Cortex of kidney (tissue), 1 donor: ENCODE data around the gene CAPRIN1.
"Not testable (repeated sequence)": the region's sequence is repeated elsewhere in the genome, so short reads cannot be mapped to it uniquely, and the experiment has no call there.

ENCODE experiments used
- DNase-seq: peaks from one replicate; lab custom pipeline; 2025; lab: John Stamatoyannopoulos, UW

CAPRIN1 gene

DNA sequence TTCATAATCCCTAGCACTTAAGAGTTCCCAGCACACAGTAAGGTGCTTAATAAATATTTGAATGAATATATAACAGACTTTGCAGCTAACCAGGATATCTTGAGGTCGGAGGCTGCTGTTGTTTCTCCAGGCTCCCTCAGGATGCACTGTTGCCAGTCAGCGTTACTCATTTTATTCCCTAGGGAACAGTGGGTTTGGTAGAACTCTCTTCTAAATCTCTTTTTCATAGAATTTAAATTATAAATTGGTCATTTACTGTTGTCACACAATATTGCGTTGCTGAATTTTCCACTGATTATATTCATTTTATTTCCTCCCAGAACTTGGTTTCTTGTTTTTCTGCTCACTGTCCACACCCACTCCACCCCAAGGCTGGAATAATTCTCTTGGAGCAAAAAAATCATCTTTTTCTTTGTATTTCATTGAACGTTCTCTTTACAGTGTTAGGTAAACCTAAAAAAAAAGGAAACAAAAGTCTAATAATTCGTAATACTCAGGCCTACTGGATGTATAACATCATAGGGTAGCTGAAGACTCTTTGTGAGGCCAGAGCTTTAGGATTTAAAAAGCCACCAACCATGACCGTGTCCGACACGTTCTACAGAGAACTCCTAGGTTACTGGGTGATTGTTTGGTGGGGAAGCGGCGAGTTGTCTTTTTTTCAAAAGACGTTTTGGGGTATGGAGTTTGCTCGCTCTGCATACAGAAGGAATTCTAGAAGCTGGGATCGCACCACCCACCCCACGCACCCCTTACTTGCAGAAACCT is 766 bp upstream of the CAPRIN1 start:
- no peak for DNase-seq

DNA sequence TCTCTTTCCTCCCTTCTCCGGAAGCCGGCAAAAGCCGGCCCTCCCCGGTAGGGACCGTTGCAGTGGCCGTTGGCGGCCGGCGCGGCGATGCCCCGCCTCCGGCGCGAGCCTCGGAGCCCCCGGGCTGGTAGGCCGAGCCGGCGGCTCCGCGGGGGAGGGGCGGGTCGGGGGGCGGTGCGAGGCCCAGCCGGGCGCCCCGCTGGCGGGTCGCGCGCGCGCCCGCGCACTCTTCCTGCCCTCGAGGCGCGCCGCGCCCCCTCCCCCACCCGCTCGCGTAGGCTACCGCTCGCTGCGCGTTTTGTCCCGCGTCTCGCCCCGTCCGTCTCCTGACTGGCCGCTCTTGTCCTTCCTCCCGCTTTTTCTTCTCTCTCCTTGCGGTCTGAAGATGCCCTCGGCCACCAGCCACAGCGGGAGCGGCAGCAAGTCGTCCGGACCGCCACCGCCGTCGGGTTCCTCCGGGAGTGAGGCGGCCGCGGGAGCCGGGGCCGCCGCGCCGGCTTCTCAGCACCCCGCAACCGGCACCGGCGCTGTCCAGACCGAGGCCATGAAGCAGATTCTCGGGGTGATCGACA is 591 bp downstream of the CAPRIN1 start:
- DNase-seq = peak; percentile 15

DNA sequence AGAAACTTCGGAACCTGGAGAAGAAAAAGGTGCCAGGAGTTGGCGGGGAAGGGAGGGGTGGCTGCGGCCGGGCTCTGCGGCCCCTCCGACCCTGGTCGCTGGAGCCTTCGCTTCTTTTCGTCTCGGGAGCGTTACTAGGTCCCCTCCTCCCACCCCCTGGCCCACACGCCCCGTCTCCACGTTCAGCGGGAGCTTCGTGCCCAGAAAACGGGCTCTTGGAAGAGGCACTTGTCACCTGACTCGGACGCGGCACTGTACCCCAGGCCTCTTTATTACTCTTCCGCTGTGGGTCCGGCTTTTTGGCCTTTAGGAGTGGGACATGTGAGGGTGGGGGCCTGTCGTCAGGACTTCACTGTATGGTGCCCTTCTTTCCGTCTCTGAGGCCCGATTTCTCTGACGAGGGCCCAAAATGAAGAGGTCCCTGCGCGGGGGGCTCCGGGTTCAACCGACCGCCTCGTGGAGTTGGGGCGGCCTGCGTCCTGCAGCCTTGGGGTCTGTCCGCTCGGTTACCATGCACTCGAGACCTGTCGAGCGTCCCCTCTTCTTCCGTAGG is 1.2 kb downstream of the CAPRIN1 start:
- no peak for DNase-seq

DNA sequence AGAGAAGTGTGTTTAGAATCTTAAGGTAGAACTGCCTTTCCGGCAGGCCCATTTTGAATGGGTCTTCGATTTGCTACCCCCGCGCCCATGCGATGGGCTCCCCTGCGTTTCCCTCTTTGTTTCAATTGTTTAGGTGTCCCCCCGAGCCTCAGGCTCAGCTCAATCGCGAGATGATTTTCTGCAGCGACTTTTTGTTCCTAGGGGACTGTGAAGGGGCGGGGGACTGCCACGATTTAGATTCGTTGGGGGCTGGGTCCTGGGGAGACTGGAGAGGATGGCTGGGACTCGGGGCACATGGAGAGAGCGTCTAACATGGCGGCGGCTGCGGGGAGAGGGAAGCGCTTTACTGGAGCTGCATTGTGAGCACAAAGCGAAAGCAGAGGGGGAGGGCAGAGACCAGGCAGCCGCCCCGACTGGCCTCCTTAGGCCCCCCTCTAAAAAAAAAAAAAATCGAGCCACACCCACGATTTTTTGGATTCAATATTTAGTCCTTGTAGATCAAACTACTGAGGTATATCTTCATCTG is 1.7 kb downstream of the CAPRIN1 start:
- no peak for DNase-seq

DNA sequence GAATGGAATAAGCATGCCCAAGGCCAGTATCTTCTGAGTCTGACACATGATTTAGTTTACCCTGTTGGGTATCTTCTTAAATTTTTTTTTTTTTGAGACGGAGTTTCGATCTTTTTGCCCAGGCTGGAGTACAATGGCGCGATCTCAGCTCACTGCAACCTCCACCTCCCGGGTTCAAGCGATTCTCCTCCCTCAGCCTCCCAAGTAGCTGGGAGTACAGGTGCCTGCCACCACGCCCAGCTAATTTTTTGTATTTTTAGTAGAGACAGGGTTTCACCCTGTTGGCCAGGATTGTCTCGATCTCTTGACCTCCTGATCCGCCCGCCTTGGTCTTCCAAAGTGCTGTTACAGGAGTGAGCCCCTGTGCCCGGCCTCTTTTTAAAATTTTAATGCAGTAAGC is 2.8 kb downstream of the CAPRIN1 start:
- not testable (repeated sequence) for DNase-seq

DNA sequence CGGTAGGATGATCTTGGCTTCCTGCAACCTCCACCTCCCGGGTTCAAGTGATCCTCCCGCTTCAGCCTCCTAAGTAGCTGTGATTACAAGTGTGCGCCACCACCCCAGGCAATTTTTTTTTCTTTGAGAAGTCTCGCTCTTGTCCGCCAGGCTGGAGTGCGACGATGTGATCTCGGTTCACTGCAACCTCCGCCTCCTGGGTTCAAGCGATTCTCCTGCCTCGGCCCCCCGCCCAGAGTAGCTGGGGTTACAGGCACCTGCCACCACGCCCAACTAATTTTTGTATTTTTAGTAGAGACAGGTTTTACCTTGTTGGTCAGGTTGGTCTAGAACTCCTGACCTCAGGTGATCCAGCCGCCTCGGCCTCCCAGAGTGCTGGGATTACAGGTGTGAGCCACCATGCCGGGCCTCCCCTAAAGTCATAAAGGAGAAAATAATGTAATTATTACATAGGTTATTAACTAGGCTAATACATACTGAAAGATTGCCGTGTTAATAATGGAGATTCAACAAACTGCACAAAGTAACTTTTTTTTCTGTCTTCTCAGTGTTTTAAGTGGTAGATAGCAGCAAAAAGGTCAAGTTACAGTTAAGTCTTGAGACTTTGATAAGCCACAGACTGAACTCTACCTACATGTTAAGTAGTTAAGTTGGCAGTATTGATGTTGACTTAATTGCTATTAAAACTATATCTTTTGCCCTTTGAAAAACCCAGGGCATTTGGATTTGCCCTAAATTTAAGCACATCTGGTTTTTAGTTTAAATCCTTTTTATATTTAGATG is 3.9 kb downstream of the CAPRIN1 start:
- DNase-seq = no peak

DNA sequence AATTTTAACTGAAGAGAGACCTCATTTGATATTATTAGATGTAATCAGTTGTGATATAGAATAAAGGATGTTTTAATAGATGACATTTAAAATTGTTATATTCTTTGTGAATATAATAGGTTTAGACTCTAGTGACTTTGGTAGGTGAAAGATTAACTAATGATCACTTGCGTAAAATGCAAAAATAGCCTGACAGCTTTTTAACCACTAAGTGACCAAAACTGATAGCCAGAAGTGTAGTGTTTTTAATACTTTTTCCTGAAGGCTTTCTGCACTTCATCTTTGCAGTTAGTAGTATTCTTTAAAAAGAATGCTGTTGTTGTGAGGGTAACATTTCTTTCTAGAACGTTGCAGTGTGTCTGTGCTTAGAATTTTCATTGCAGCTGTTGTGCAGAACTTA is 5.1 kb downstream of the CAPRIN1 start:
- DNase-seq = no peak

DNA sequence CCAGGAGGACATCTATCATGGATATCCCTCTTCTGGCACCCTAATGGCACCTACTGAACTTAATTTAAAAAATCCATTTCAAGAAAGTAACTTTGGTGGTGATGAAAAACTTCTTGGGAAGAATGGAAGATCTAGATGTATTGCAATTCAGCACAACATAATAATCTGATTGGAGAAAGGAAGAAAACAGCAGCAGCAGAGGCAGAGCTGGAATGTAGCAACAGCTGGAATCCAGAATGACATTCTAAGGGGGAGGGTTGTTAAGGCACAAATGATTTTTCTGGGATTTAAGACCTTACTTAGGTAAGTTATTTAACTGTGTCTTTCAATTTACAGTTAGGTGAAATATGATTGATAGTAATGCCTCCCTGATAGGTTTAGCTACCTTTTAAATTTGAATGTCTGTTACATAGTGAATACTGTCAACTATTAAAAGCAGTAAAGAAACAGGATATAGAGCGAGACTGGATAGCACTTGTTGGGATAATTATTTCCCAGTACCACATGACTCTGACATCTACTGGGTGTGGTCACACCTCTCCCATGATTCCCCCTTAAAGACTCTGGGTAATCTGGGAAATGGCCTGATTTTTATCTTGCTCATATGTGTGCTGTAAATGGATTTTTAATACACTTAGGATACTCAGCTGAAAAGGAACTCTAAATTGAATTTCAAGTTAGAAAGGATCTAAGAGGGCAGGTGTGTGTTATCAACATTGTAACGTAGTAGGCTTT is 11.7 kb downstream of the CAPRIN1 start:
- DNase-seq = no peak

DNA sequence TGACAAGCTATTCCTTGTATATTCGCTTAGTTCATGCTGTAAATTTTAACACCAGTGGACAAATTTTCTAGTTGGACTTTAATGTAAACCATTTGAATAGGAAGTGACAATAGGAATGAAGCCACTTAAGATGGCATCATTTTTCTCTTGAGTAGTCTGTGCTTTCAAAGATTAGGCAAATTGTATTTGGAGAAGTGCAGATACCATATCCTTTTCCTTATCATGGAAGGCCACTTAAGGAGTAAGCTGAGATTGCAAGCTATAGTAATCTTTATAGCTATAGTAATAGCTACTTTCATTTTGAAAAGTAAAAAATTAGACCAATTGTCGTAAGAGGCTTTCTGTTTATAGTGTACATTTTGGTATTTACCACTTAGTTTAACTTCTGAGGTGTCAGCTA is 12.8 kb downstream of the CAPRIN1 start:
- no peak for DNase-seq

DNA sequence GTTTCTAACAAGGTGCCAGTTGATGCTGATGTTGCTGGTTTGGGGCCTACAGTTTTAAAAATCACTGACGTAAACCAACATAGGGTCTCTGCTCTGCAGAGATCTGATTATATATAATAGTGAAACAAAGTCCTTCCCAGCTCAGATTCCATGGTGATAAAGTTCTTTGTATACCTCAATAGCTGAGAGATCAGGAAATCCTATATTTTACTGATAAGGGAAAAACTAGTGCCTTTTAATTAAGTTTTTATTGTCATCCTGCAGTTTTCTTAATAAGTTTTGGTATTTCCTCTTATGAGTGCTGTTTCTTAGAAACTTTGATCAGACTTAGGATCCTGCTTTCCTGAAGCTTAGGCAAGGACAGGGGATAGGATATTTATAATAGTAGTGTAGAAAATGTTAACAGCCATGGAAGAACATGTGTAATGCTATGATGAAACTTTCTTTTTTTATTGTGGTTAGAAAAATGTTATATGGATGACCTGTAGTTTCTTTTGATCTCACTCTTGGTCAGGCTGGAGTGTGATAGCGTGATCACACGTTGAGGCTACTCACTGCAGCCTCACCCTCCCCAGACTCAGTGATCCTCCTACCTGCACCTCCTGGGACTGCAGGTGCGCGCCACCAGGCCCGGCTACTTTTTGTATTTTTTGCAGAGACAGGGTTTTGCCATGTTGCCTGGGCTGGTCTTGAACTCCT is 14.1 kb downstream of the CAPRIN1 start:
- no peak for DNase-seq

DNA sequence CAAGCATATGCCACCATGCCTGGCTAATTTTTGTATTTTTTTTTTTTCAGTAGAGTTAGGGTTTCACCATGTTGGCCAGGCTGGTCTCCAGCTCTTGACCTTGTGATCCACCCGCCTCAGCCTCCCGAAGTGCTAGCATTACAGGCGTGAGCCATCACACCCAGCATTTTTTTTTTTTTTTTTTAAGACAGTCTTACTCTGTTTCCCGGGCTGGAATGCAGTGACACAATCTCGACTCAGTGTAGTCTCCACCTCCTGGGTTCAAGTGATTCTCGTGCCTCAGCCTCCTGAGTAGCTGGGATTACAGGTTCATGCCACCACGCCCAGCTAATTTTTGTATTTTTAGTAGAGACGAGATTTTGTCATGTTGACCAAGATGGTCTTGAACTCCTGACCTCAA is 15.2 kb downstream of the CAPRIN1 start:
- DNase-seq = not testable (repeated sequence)

DNA sequence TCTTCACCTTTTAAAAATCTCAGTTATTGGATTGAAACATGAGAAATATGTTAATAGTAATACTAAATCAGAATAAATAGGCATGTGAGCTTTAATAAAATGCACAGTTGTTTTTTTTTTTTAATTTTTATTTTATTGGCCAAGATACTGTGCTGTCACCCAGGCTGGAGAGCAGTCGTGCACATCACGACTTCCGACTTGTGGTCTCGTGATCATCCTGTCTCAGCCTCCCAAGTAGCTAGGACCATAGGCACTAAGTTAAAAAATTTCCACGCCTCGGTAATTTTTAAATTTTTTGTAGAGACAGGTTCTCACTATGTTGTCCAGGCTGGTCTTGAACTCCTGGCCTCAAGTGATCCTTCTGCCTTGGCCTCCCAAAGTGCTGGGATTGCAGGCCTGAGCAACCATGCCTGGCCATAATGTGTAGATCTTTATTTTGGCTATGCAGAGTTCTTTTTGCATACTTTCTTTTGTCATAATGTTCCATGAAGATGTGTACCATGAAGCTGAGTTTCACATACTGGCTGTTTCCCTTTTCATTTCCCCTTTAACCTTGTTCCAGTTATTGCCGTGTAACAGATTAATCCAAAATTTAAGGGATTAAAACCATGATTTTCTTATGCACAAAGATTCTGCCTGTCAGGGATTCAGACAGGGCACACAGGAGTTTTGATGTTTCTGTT is 16.0 kb downstream of the CAPRIN1 start:
- DNase-seq = no peak

DNA sequence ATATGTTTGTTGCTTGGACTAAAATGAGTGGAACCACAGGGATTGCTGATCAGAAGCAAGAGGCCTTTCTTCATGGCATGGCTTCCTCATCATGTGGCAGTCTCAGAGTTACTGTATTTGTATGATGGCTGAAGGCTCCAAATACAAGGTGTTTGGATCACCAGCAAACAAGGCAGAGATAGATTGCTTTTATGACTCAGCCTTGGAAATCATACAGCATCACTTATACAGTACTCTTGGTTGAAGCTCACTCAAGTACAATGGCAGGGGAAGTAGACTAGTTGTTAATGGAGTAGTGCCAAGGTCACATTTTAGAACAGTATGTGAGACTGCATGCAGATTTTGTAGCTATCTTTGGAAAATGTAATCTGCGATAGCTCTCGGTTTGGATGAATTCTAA is 16.6 kb downstream of the CAPRIN1 start:
- no peak for DNase-seq

DNA sequence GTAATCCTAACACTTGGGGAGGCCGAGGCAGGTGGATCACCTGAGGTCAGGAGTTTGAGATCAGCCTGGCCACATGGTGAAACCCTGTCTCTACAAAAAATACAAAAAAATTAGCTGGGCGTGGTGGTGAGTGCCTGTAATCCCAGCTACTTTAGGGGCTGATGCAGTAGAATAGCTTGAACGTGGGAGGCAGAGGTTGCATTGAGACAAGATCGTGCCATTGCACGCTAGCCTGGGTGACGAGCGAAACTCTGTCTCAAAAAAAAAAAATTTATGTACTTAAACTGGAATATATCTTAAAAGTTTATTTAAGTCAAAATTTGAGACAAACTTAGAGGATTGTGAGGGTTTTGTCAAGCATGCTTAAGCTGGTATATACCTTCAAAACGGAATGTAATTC is 19.8 kb downstream of the CAPRIN1 start:
- DNase-seq = not testable (repeated sequence)

DNA sequence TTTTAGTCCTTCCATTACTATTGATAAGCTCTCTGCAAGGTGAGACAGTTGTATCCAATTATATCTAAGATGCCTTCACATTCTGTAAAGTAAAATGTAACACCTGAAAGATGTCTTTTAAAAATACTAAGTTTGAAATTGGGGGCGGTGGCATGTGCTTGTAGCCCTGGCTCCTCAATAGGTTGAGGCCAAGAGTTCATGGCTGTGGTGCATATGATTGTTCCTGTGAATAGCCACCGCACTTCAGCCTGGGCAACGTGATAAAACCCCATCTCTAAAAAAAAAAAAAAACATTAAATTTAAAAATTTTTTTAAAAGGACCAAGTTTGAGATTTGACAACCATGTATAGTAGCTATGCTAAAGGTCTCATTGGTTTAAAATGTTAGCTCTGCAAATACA is 20.5 kb downstream of the CAPRIN1 start:
- DNase-seq = no peak

DNA sequence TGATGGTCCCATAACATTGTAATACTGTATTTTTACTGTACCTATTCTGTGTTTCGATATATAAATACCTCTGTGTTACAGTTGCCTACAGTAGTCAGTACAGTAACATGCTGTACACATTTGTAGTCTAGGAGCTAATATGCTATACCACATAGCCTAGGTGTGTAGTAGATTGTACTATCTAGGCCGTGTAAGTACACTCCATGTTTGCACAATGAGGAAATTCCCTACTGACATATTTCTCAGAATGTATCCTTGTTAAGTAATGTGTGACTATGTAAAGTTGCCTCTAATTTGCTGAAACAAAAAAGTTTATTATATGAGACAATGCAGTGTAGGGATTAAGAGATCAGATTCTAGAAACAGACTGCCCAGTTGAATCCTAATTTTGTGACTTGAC is 21.3 kb downstream of the CAPRIN1 start:
- no peak for DNase-seq

DNA sequence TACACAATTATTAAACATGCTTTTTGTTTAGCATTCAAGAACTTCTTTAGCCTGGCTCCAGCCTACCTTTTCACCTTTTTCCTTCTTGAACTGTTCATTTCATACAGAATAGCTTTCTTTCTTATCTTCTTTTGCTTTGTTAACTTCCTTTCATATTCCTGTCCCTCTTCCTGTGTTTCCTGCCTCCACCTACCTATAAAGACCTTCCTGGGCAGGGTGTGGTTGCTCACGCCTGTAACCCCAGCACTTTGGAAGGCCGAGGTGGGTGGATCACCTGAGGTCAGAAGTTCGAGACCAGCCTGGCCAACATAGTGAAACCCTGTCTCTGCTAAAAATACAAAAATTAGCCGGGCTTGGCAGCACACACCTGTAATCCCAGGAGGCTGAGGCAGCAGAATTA is 22.9 kb downstream of the CAPRIN1 start:
- DNase-seq = no peak

DNA sequence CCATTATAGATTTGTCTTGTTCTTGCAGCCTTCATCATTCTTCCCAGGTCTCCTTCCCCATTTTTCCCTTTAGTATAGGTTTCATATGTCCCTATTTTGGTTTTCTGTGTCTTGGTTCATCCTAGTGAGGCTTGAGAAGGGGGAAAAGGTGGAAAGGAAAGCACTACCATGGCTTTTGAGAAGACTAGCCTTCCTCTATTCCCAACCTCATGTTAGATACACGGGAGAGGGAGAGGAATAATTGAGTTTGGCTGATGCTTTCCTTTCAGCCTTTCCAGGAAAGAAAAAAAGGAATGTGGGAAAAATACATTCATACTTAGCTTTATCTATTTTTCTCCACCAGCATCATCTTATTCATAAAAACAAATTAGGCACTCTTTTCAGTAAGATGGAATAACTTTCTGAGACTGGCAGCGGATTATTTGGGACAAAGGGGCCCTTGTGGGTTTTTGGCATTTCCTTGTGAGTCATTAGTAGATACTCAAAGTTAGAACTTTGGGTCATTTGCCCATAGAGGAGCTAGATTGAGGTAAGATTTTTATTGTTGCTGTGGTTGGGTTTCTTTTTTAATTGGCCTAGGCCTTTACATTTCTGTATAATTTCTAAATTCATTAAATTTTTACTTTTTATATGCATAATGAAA is 23.8 kb downstream of the CAPRIN1 start:
- DNase-seq = no peak

DNA sequence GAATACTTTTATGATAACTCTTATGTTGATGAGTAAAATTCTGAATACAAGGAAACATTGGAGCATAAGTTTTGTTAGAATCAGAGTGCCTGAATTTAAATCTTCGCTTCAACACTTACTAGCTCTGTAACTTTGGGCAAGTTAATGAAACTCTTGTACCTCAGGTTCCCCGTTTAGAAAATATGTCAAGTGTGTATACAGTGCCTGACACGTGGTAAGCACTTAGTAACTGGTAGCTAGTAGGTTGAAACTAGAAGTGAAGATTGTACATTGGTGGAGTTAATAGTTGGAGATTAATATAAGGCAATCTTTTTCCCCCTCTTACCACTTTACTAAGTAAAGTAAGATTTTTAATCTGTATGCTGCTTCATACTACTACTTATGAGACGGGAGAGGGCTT is 29.1 kb downstream of the CAPRIN1 start:
- DNase-seq = no peak

DNA sequence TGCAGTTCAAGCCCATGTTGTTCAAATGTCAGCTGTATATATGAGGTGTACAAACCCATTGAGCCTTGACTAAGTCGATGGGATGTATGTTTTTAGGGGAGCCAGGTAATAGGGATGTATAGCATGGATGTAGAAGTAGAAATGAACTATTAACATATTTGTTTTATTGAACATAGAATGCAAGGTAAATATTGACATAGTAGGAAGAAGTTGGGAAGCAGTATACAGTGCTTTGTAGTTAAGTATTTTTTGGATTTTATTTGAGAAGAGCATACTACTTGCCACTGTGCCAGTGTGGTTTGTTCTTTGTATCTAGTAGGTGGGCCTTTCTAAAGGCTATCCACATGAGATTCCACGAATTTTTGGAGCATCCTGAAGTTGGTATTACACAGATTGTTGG is 33.1 kb downstream of the CAPRIN1 start:
- DNase-seq = no peak
